Peyer's patch (tissue), 4 donors: Measurements from ENCODE around the gene HBEGF. TPM values are rescaled to one million over a fixed set of nuclear protein-coding genes. Genes with fewer than 3 reads are reported as not detected.

Source experiments
- DNase-seq, 3 donors: peaks; one replicate each; pipeline ENCODE4 v3.0.0-alpha.2; 2017 to 2019
- H3K27ac ChIP-seq, 4 donors: fragments of 200-600 bp; sonication (generic); one replicate each; pipeline ENCODE4 v1.5.1; 2016 to 2019
- H3K27me3 ChIP-seq, 2 donors: fragments of 200-600 bp; sonication (generic); one replicate each; pipeline ENCODE4 v1.5.1; 2019
- H3K36me3 ChIP-seq, 3 donors: fragments of 200-600 bp; sonication (generic); one replicate each; pipeline ENCODE4 v1.5.1; 2016 to 2019
- H3K4me1 ChIP-seq, 4 donors: fragments of 200-600 bp; sonication (generic); one replicate each; pipeline ENCODE4 v1.5.1; 2016 to 2019
- H3K4me3 ChIP-seq, 4 donors: fragments of 200-600 bp; sonication (generic); 1 replicate in 3 of 4; 2 replicates in 1 of 4; pipeline ENCODE4 v1.5.1; 2016 to 2019; ENCODE audit warnings: mild to moderate bottlenecking in 1 of 4
- H3K9me3 ChIP-seq, 4 donors: fragments of 200-600 bp; sonication (generic); one replicate each; pipeline ENCODE4 v1.5.1; 2016 to 2019; ENCODE audit warnings: mild to moderate bottlenecking in 1 of 4
- CTCF ChIP-seq, 6 experiments: fragments of 450-650 bp in 4 of 6; fragments of 200-600 bp in 2 of 6; sonication (generic) in 1 of 6; IDR thresholded peaks; one replicate each; pipeline ENCODE4 v1.5.1; 2017 to 2019; ENCODE audit warnings: antibody characterized with exemption in 6 of 6, mild to moderate bottlenecking in 3 of 6, moderate library complexity in 1 of 6
- POLR2A ChIP-seq, 2 donors: fragments of 450-650 bp; IDR thresholded peaks; one replicate each; pipeline ENCODE4 v1.5.1; 2017; ENCODE audit warnings: antibody characterized with exemption in 2 of 2, mild to moderate bottlenecking in 2 of 2, moderate library complexity in 2 of 2
- total RNA-seq, 4 donors: library from RNA; depleted of rRNA; stranded (reverse); fragments of >200 nt; gene quantifications; one replicate each; pipeline ENCODE4 v1.1.0, GENCODE V29; 2016

Gene HBEGF
- 10 to 100 TPM in 2 of 4 donors, 1 to 10 TPM in 2; 4.1 to 41.0 (median 10.1) TPM for total RNA-seq

- H3K4me1 ChIP-seq = peaks cover 4 to 54% (median 9%) of the 10 kb centered on the region in 4 donors
- no peaks in the 10 kb centered on the region for H3K27me3 ChIP-seq
- H3K9me3 ChIP-seq = no peaks in the 10 kb centered on the region
- peak within 1 kb of the TSS; percentile 71 to 95 (median 82) for H3K27ac ChIP-seq
- H3K36me3 ChIP-seq = peaks cover 0 to 10% (median 0%) of the 10 kb centered on the region in 3 donors
- H3K4me3 ChIP-seq = peak within 1 kb of the TSS; percentile 62 to 90 (median 78)
- peak; percentile 59 to 91 (median 90) for DNase-seq
- TF ChIP-seq CTCF (IDR thresholded peaks at IDR 0.05) = peak in 4 of 6 experiments; percentile 24 to 56 (median 46)
- peak; percentile 87 to 95 for TF ChIP-seq POLR2A (IDR thresholded peaks at IDR 0.05)
These were observed at the start of gene HBEGF for GRCh38 chr5:140346348-140347221. Gene HBEGF (minus strand): TSS chr5:140346603. CDS start chr5:140346328, 275 bp downstream.

- Histone ChIP-seq H3K27ac (no peak overlapping the region), H3K9me3 (no peaks in the 10 kb centered on the region), H3K27me3 (no peaks in the 10 kb centered on the region), H3K36me3 (no peaks in the 10 kb centered on the region), H3K4me1 (no peaks in the 10 kb centered on the region), H3K4me3 (no peak overlapping the region)
- TF ChIP-seq CTCF (IDR thresholded peaks at IDR 0.05) = no peak
- TF ChIP-seq POLR2A (IDR thresholded peaks at IDR 0.05) = no peak
- no peak for DNase-seq
These were observed 47.3 kb upstream of the HBEGF start for GRCh38 chr5:140393738-140394137.

- TF ChIP-seq CTCF (IDR thresholded peaks at IDR 0.05) (no peak), POLR2A (IDR thresholded peaks at IDR 0.05) (no peak)
- Histone ChIP-seq H3K4me1 (no peaks in the 10 kb centered on the region), H3K36me3 (no peaks in the 10 kb centered on the region), H3K27ac (no peak overlapping the region), H3K27me3 (no peaks in the 10 kb centered on the region), H3K9me3 (no peaks in the 10 kb centered on the region), H3K4me3 (no peak overlapping the region)
- no peak for DNase-seq
These were observed 45.3 kb upstream of the HBEGF start for GRCh38 chr5:140391732-140392131.

GRCh38 chr5:140391312-140391711 is 44.9 kb upstream of the HBEGF start:
- no peaks in the 10 kb centered on the region for H3K27me3 ChIP-seq
- no peak overlapping the region for H3K4me3 ChIP-seq
- no peak for DNase-seq
- H3K9me3 ChIP-seq = no peaks in the 10 kb centered on the region
- H3K4me1 ChIP-seq = no peaks in the 10 kb centered on the region
- no peak overlapping the region for H3K27ac ChIP-seq
- no peaks in the 10 kb centered on the region for H3K36me3 ChIP-seq
- no peak for TF ChIP-seq POLR2A (IDR thresholded peaks at IDR 0.05)
- no peak for TF ChIP-seq CTCF (IDR thresholded peaks at IDR 0.05)

- no peaks in the 10 kb centered on the region for H3K27me3 ChIP-seq
- H3K4me1 ChIP-seq = no peaks in the 10 kb centered on the region
- DNase-seq = no peak
- no peak overlapping the region for H3K27ac ChIP-seq
- no peak overlapping the region for H3K4me3 ChIP-seq
- no peaks in the 10 kb centered on the region for H3K36me3 ChIP-seq
- no peaks in the 10 kb centered on the region for H3K9me3 ChIP-seq
- TF ChIP-seq POLR2A (IDR thresholded peaks at IDR 0.05) (no peak), CTCF (IDR thresholded peaks at IDR 0.05) (no peak)
These were observed 41.6 kb upstream of the HBEGF start for GRCh38 chr5:140388052-140388451.
